ENCODE measurements around the gene PPP6R2.

DNA sequence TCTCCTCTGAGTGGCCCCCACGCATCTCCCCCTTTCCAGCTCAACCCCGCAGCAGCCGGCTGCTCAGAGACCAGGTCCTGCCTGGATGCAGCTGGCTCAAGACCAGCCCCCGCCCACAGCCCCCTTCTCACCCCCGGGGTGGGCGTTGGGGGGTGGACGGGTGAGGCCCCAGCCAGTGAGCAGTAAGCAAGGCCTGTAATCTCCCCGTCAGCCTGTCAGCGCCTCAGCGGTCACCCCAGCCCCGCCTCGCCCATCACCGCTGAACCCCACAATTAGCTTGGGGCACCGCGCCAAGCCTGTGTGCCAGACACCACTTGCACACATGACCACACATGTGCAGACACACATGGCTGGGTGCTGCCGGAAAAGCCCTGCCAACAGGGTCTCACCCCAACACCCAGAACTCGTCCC, 41.5 kb upstream of the PPP6R2 start:
- TF ChIP-seq PRDM10 (tag by site-specific recombination; IDR thresholded peaks at IDR 0.05), result no peak
- no peak for TF ChIP-seq ZBTB1 (tag by site-specific recombination; IDR thresholded peaks at IDR 0.05)
- no peak for TF ChIP-seq YY1 (tag by site-specific recombination; IDR thresholded peaks at IDR 0.05)
- TF ChIP-seq KLF17 (tag by site-specific recombination; IDR thresholded peaks at IDR 0.05), result no peak
- TF ChIP-seq, protein P1, sequence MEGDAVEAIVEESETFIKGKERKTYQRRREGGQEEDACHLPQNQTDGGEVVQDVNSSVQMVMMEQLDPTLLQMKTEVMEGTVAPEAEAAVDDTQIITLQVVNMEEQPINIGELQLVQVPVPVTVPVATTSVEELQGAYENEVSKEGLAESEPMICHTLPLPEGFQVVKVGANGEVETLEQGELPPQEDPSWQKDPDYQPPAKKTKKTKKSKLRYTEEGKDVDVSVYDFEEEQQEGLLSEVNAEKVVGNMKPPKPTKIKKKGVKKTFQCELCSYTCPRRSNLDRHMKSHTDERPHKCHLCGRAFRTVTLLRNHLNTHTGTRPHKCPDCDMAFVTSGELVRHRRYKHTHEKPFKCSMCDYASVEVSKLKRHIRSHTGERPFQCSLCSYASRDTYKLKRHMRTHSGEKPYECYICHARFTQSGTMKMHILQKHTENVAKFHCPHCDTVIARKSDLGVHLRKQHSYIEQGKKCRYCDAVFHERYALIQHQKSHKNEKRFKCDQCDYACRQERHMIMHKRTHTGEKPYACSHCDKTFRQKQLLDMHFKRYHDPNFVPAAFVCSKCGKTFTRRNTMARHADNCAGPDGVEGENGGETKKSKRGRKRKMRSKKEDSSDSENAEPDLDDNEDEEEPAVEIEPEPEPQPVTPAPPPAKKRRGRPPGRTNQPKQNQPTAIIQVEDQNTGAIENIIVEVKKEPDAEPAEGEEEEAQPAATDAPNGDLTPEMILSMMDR (tag by site-specific recombination; IDR thresholded peaks at IDR 0.05), result no peak
- TF ChIP-seq ZNF776 (tag by site-specific recombination; IDR thresholded peaks at IDR 0.05; ENCODE audit: borderline replicate concordance), result no peak
- TF ChIP-seq REST (tag by site-specific recombination; IDR thresholded peaks at IDR 0.05), result no peak
- no peak for TF ChIP-seq ZNF701 (tag by site-specific recombination; IDR thresholded peaks at IDR 0.05)
- TF ChIP-seq, protein P2, sequence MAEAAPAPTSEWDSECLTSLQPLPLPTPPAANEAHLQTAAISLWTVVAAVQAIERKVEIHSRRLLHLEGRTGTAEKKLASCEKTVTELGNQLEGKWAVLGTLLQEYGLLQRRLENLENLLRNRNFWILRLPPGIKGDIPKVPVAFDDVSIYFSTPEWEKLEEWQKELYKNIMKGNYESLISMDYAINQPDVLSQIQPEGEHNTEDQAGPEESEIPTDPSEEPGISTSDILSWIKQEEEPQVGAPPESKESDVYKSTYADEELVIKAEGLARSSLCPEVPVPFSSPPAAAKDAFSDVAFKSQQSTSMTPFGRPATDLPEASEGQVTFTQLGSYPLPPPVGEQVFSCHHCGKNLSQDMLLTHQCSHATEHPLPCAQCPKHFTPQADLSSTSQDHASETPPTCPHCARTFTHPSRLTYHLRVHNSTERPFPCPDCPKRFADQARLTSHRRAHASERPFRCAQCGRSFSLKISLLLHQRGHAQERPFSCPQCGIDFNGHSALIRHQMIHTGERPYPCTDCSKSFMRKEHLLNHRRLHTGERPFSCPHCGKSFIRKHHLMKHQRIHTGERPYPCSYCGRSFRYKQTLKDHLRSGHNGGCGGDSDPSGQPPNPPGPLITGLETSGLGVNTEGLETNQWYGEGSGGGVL (tag by site-specific recombination; IDR thresholded peaks at IDR 0.05), result no peak
- no peak for TF ChIP-seq ZBTB49 (tag by site-specific recombination; IDR thresholded peaks at IDR 0.05; ENCODE audit: low read depth)
- TF ChIP-seq ZNF23 (tag by site-specific recombination; IDR thresholded peaks at IDR 0.05; ENCODE audit: borderline replicate concordance), result no peak
- TF ChIP-seq, protein P3, sequence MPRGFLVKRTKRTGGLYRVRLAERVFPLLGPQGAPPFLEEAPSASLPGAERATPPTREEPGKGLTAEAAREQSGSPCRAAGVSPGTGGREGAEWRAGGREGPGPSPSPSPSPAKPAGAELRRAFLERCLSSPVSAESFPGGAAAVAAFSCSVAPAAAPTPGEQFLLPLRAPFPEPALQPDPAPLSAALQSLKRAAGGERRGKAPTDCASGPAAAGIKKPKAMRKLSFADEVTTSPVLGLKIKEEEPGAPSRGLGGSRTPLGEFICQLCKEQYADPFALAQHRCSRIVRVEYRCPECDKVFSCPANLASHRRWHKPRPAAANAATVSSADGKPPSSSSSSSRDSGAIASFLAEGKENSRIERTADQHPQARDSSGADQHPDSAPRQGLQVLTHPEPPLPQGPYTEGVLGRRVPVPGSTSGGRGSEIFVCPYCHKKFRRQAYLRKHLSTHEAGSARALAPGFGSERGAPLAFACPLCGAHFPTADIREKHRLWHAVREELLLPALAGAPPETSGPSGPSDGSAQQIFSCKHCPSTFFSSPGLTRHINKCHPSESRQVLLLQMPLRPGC (tag by site-specific recombination; IDR thresholded peaks at IDR 0.05), result no peak
